Trophoblast cell (in vitro differentiated cells and primary cell): ENCODE results near the gene KMT2C.

Source experiments
- DNase-seq, 2 donors: peaks; one replicate each; pipeline ENCODE4 v3.0.0-alpha.2; 2016
- H2AFZ ChIP-seq: 2 replicates; pipeline ENCODE4 v1.6.1; 2013; ENCODE audit warnings: low read length, moderate library complexity, mild to moderate bottlenecking; ENCODE audit not compliant: insufficient read depth, poor library complexity
- H2AK5ac ChIP-seq: 2 replicates; pipeline ENCODE4 v1.6.1; 2013; ENCODE audit warnings: mild to moderate bottlenecking, low read length
- H2BK120ac ChIP-seq: 2 replicates; pipeline ENCODE4 v1.6.1; 2013; ENCODE audit warnings: low read length, mild to moderate bottlenecking, moderate library complexity; ENCODE audit not compliant: insufficient read depth, poor library complexity
- H2BK12ac ChIP-seq: 2 replicates; pipeline ENCODE4 v1.6.1; 2013; ENCODE audit warnings: mild to moderate bottlenecking, low read length, moderate library complexity
- H2BK5ac ChIP-seq: 2 replicates; pipeline ENCODE4 v1.6.1; 2013; ENCODE audit warnings: low read length, low read depth, moderate library complexity, mild to moderate bottlenecking; ENCODE audit not compliant: poor library complexity
- H3K14ac ChIP-seq: 2 replicates; pipeline ENCODE4 v1.6.1; 2013; ENCODE audit warnings: mild to moderate bottlenecking, low read length
- H3K18ac ChIP-seq: 2 replicates; pipeline ENCODE4 v1.6.1; 2013; ENCODE audit warnings: mild to moderate bottlenecking, low read length
- H3K23ac ChIP-seq: 2 replicates; pipeline ENCODE4 v1.6.1; 2013; ENCODE audit warnings: low read length
- H3K27ac ChIP-seq: 2 replicates; pipeline ENCODE4 v1.5.1; 2013; ENCODE audit warnings: low read depth, mild to moderate bottlenecking, inconsistent platforms, low read length, moderate library complexity
- H3K27me3 ChIP-seq: 2 replicates; pipeline ENCODE4 v1.6.1; 2013; ENCODE audit warnings: inconsistent platforms, mild to moderate bottlenecking, low read length, moderate library complexity; ENCODE audit not compliant: insufficient read depth
- H3K36me3 ChIP-seq, 2 experiments: 1 replicate in 1 of 2; 2 replicates in 1 of 2; pipeline ENCODE4 v1.6.1; 2013; ENCODE audit warnings: low read length in 2 of 2, mild to moderate bottlenecking in 2 of 2, moderate library complexity in 1 of 2; ENCODE audit not compliant: insufficient read depth in 2 of 2, control insufficient read depth in 1 of 2
- H3K4ac ChIP-seq: 2 replicates; pipeline ENCODE4 v1.6.1; 2013; ENCODE audit warnings: low read depth, mild to moderate bottlenecking, low read length, moderate library complexity
- H3K4me1 ChIP-seq, 2 experiments: 1 replicate in 1 of 2; 2 replicates in 1 of 2; pipeline ENCODE4 v1.6.1; 2013; ENCODE audit warnings: low read length in 2 of 2, mild to moderate bottlenecking in 2 of 2, moderate library complexity in 1 of 2; ENCODE audit not compliant: insufficient read depth in 2 of 2, control insufficient read depth in 1 of 2
- H3K4me2 ChIP-seq: 2 replicates; pipeline ENCODE4 v1.6.1; 2013; ENCODE audit warnings: inconsistent platforms, mild to moderate bottlenecking, low read length, moderate library complexity
- H3K4me3 ChIP-seq: 2 replicates; pipeline ENCODE4 v1.5.1; 2013; ENCODE audit warnings: mild to moderate bottlenecking, low read depth, low read length, inconsistent platforms
- H3K79me1 ChIP-seq: one replicate; pipeline ENCODE4 v1.6.1; 2013; ENCODE audit warnings: low read length
- H3K79me2 ChIP-seq: 2 replicates; pipeline ENCODE4 v1.6.1; 2013; ENCODE audit warnings: low read length, mild to moderate bottlenecking; ENCODE audit not compliant: control insufficient read depth, insufficient read depth, poor library complexity
- H3K9ac ChIP-seq: 2 replicates; pipeline ENCODE4 v1.6.1; 2013; ENCODE audit warnings: mild to moderate bottlenecking, low read length
- H3K9me3 ChIP-seq: 2 replicates; pipeline ENCODE4 v1.6.1; 2013; ENCODE audit warnings: low read depth, mild to moderate bottlenecking, control low read depth, inconsistent platforms, low read length; ENCODE audit not compliant: insufficient read depth
- H4K12ac ChIP-seq: 2 replicates; pipeline ENCODE4 v1.6.1; 2013; ENCODE audit warnings: low read depth, mild to moderate bottlenecking, low read length, moderate library complexity
- H4K8ac ChIP-seq: 2 replicates; pipeline ENCODE4 v1.6.1; 2013; ENCODE audit warnings: low read depth, mild to moderate bottlenecking, low read length, moderate library complexity
- H4K91ac ChIP-seq: one replicate; pipeline ENCODE4 v1.6.1; 2013; ENCODE audit warnings: low read depth, mild to moderate bottlenecking, low read length, moderate library complexity
- WGBS: extraction: QIAGEN DNeasy Blood & Tissue Kit; methylation state at CpG from one replicate; pipeline ENCODE4 v1.1.7; 2013; ENCODE audit warnings: missing lambda C conversion rate; ENCODE audit not compliant: insufficient read length, insufficient coverage; ENCODE audit errors: extremely low coverage; 5-methylcytosine and 5-hydroxymethylcytosine counted together

The KMT2C gene

GRCh38 chr7:152370297-152370696 is 65.5 kb downstream of the KMT2C start:
- no peak overlapping the region for H3K4ac ChIP-seq
- H3K14ac ChIP-seq: no peak overlapping the region
- H4K91ac ChIP-seq: no peak overlapping the region
- no peak overlapping the region for H3K4me3 ChIP-seq
- no peaks in the 10 kb centered on the region for H3K79me1 ChIP-seq
- no peak overlapping the region for H3K27ac ChIP-seq
- no peak overlapping the region for H2AFZ ChIP-seq
- H3K4me2 ChIP-seq: no peak overlapping the region
- H3K23ac ChIP-seq: no peak overlapping the region
- H3K4me1 ChIP-seq: no peaks in the 10 kb centered on the region
- no peak overlapping the region for H2BK12ac ChIP-seq
- peaks cover 6% of the 10 kb centered on the region for H3K79me2 ChIP-seq
- peaks cover 3% of the 10 kb centered on the region for H3K9me3 ChIP-seq
- no peak overlapping the region for H2BK5ac ChIP-seq
- no peak overlapping the region for H4K12ac ChIP-seq
- H4K8ac ChIP-seq: no peak overlapping the region
- DNase-seq: no peak
- H3K36me3 ChIP-seq: peaks cover 0 to 4% of the 10 kb centered on the region in 2 experiments
- no peak overlapping the region for H3K18ac ChIP-seq
- no peak overlapping the region for H2BK120ac ChIP-seq
- H2AK5ac ChIP-seq: no peak overlapping the region
- H3K27me3 ChIP-seq: no peaks in the 10 kb centered on the region
- no peak overlapping the region for H3K9ac ChIP-seq

GRCh38 chr7:152369518-152369917 is 66.3 kb downstream of the KMT2C start:
- H3K27ac ChIP-seq: no peak overlapping the region
- no peaks in the 10 kb centered on the region for H3K4me1 ChIP-seq
- peak overlapping the region; percentile 89 for H3K4ac ChIP-seq
- H4K91ac ChIP-seq: no peak overlapping the region
- no peak overlapping the region for H4K12ac ChIP-seq
- no peak overlapping the region for H4K8ac ChIP-seq
- no peak overlapping the region for H3K4me3 ChIP-seq
- no peak overlapping the region for H2BK120ac ChIP-seq
- H2BK12ac ChIP-seq: no peak overlapping the region
- H3K14ac ChIP-seq: no peak overlapping the region
- H3K4me2 ChIP-seq: no peak overlapping the region
- WGBS: no CpG with 5 or more reads among the region's 3 CpGs
- no peak overlapping the region for H3K23ac ChIP-seq
- H2AFZ ChIP-seq: no peak overlapping the region
- H3K36me3 ChIP-seq: peaks cover 0 to 4% of the 10 kb centered on the region in 2 experiments
- H3K9me3 ChIP-seq: peaks cover 3% of the 10 kb centered on the region
- H3K18ac ChIP-seq: no peak overlapping the region
- H3K9ac ChIP-seq: no peak overlapping the region
- H2BK5ac ChIP-seq: no peak overlapping the region
- H3K27me3 ChIP-seq: no peaks in the 10 kb centered on the region
- H3K79me1 ChIP-seq: no peaks in the 10 kb centered on the region
- H2AK5ac ChIP-seq: no peak overlapping the region
- DNase-seq: no peak
- H3K79me2 ChIP-seq: peaks cover 6% of the 10 kb centered on the region

- no peak overlapping the region for H2BK5ac ChIP-seq
- no peak overlapping the region for H4K12ac ChIP-seq
- no peak overlapping the region for H3K4me2 ChIP-seq
- no peak overlapping the region for H2AFZ ChIP-seq
- H4K91ac ChIP-seq: no peak overlapping the region
- peak overlapping the region; percentile 59 for H3K4ac ChIP-seq
- no peak overlapping the region for H2BK12ac ChIP-seq
- DNase-seq: no peak
- H3K27ac ChIP-seq: no peak overlapping the region
- no peaks in the 10 kb centered on the region for H3K79me1 ChIP-seq
- H3K9ac ChIP-seq: no peak overlapping the region
- WGBS: no CpG with 5 or more reads among the region's 8 CpGs
- no peaks in the 10 kb centered on the region for H3K27me3 ChIP-seq
- peaks cover 3% of the 10 kb centered on the region for H3K9me3 ChIP-seq
- H3K4me3 ChIP-seq: no peak overlapping the region
- no peak overlapping the region for H3K14ac ChIP-seq
- no peak overlapping the region for H4K8ac ChIP-seq
- H3K18ac ChIP-seq: no peak overlapping the region
- H3K23ac ChIP-seq: no peak overlapping the region
- H2BK120ac ChIP-seq: no peak overlapping the region
- H3K36me3 ChIP-seq: peaks cover 0 to 4% of the 10 kb centered on the region in 2 experiments
- H3K79me2 ChIP-seq: peaks cover 6% of the 10 kb centered on the region
- no peaks in the 10 kb centered on the region for H3K4me1 ChIP-seq
- H2AK5ac ChIP-seq: no peak overlapping the region
Observed at GRCh38 chr7:152367170-152367569, 68.6 kb downstream of the KMT2C start.

- no peak overlapping the region for H2AK5ac ChIP-seq
- H3K4me1 ChIP-seq: no peaks in the 10 kb centered on the region
- H3K27me3 ChIP-seq: no peaks in the 10 kb centered on the region
- peaks cover 3% of the 10 kb centered on the region for H3K9me3 ChIP-seq
- H3K4me2 ChIP-seq: no peak overlapping the region
- no peak overlapping the region for H3K23ac ChIP-seq
- H3K79me1 ChIP-seq: no peaks in the 10 kb centered on the region
- H3K36me3 ChIP-seq: peaks cover 0 to 4% of the 10 kb centered on the region in 2 experiments
- H3K79me2 ChIP-seq: peaks cover 6% of the 10 kb centered on the region
- H4K12ac ChIP-seq: no peak overlapping the region
- no peak overlapping the region for H2BK5ac ChIP-seq
- H2AFZ ChIP-seq: no peak overlapping the region
- no peak overlapping the region for H2BK120ac ChIP-seq
- H3K14ac ChIP-seq: no peak overlapping the region
- H2BK12ac ChIP-seq: no peak overlapping the region
- WGBS: no CpG with 5 or more reads among the region's 32 CpGs
- H4K91ac ChIP-seq: no peak overlapping the region
- peak overlapping the region; percentile 21 for H3K18ac ChIP-seq
- no peak overlapping the region for H3K4me3 ChIP-seq
- H3K27ac ChIP-seq: no peak overlapping the region
- peak overlapping the region; percentile 24 for H3K4ac ChIP-seq
- no peak for DNase-seq
- H3K9ac ChIP-seq: no peak overlapping the region
- H4K8ac ChIP-seq: no peak overlapping the region
Observed at GRCh38 chr7:152366662-152367061, 69.1 kb downstream of the KMT2C start.
